ENCODE results near the gene ZNF274.

- TF ChIP-seq, protein P1, sequence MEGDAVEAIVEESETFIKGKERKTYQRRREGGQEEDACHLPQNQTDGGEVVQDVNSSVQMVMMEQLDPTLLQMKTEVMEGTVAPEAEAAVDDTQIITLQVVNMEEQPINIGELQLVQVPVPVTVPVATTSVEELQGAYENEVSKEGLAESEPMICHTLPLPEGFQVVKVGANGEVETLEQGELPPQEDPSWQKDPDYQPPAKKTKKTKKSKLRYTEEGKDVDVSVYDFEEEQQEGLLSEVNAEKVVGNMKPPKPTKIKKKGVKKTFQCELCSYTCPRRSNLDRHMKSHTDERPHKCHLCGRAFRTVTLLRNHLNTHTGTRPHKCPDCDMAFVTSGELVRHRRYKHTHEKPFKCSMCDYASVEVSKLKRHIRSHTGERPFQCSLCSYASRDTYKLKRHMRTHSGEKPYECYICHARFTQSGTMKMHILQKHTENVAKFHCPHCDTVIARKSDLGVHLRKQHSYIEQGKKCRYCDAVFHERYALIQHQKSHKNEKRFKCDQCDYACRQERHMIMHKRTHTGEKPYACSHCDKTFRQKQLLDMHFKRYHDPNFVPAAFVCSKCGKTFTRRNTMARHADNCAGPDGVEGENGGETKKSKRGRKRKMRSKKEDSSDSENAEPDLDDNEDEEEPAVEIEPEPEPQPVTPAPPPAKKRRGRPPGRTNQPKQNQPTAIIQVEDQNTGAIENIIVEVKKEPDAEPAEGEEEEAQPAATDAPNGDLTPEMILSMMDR (IDR thresholded peaks at IDR 0.05; ENCODE audit: low read length), result no peak
- TF ChIP-seq EZH2 (optimal IDR thresholded peaks at IDR 0.05; ENCODE audit: low read depth, low read length) (no peak), EZH2phosphoT487 (IDR thresholded peaks at IDR 0.05; ENCODE audit: low read length) (no peak)
Observed at GRCh38 chr19:58252102-58252685, 69.3 kb downstream of the ZNF274 start.

Measured in MM.1S (cell line).